Activated B cell treated with CpG ODN at 0.5 μM for 24 hours (primary cell): ENCODE results near the gene CSMD2. TPM values are rescaled to one million over a fixed set of nuclear protein-coding genes. Genes with fewer than 3 reads are reported as not detected.

Experiments used
- ATAC-seq: fragments of 200-7000 bp; cut with Tn5 transposase; one replicate; pipeline ENCODE4 v1.10.0; 2021; ENCODE audit warnings: low read depth, mild to moderate bottlenecking, moderate library complexity
- CTCF ChIA-PET: fragments of 350-600 bp; sonication (Branson Sonifier 250); formaldehyde crosslinking; loops from one replicate; lab custom pipeline; 2021; ENCODE audit warnings: antibody characterized with exemption; lab: Charles Lee
- POLR2A ChIA-PET: fragments of 350-600 bp; sonication (Branson Sonifier 250); formaldehyde crosslinking; loops from one replicate; lab custom pipeline; 2021; ENCODE audit warnings: antibody characterized with exemption; lab: Charles Lee
- DNase-seq: peaks from one replicate; pipeline ENCODE4 v3.0.0; 2022
- H3K27ac Mint-ChIP-seq: one replicate; pipeline ENCODE4 v1.8.0; 2020; ENCODE audit warnings: mixed read lengths
- H3K27me3 Mint-ChIP-seq: one replicate; pipeline ENCODE4 v1.8.0; 2021; ENCODE audit warnings: mixed read lengths
- H3K36me3 Mint-ChIP-seq: one replicate; pipeline ENCODE4 v1.8.0; 2021; ENCODE audit warnings: low read depth, mixed read lengths
- H3K4me1 Mint-ChIP-seq: one replicate; pipeline ENCODE4 v1.8.0; 2021; ENCODE audit warnings: mixed read lengths
- H3K4me3 Mint-ChIP-seq: one replicate; pipeline ENCODE4 v1.8.0; 2020; ENCODE audit warnings: mild to moderate bottlenecking, mixed read lengths
- H3K9me3 Mint-ChIP-seq: one replicate; pipeline ENCODE4 v1.8.0; 2020; ENCODE audit warnings: mixed read lengths
- CTCF ChIP-seq: fragments of 200-600 bp; IDR thresholded peaks from one replicate; pipeline ENCODE4 v1.8.0; 2022; ENCODE audit warnings: antibody characterized with exemption, mild to moderate bottlenecking
- intact Hi-C: fragments of 100-400 bp; cut with micrococcal nuclease; formaldehyde crosslinking; loops from one replicate; pipeline ENCODE4 v1.15.1; 2024
- total RNA-seq: library from RNA; stranded (reverse); gene quantifications from 2 replicates; pipeline ENCODE4 v1.2.3, GENCODE V29; 2022

Gene CSMD2
- total RNA-seq, 1 donor from 2014 or later: not detected

DNA sequence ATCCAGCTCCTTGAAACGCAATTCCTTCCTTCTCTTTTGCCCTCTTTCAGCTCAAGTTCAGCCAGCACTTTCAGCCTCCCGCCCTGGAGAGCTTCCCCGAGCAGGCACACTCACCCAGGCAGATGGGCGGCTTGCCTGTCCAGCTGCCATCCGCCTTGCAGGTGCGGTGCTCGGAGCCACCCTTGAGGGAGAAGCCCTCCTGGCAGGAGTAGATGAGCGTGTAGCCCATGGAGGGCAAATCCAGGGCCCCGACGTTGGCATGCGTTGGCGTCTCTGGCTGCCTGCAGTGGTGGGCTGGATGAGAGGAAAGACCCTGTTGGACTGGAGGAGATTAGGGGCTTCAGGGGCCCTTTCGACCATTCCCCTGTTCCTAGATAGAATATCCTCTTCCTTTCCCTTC lies 632.1 kb downstream of the CSMD2 start:
- Mint-ChIP-seq H3K27me3 (no peaks in the 10 kb centered on the region), H3K36me3 (no peaks in the 10 kb centered on the region), H3K4me3 (no peak overlapping the region), H3K9me3 (peaks cover 5% of the 10 kb centered on the region), H3K4me1 (no peaks in the 10 kb centered on the region), H3K27ac (no peak overlapping the region)
- POLR2A ChIA-PET: no interaction called here
- intact Hi-C loops: no loop called here
- no peak for TF ChIP-seq CTCF
- ATAC-seq (no peak), DNase-seq (no peak)
- CTCF ChIA-PET: no interaction called here

DNA sequence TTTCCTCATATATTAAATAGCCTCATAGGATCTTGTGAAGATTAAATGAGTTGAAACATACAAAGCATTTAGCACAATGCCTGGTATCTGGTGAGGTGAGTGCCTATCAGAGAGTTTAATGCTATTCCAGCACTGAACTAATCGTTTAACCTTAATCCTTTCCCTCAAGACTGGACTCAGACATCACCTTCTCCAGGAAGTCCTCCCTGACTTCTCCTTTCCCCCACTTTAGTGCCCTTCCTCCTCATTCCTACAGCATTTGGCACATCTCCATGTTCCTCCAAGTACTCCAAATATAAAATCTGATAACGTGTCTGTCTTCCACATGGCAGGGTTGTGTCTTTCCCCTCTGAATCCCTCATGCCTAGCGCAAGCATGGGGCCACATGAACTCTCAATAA lies 632.8 kb downstream of the CSMD2 start:
- intact Hi-C loops: no loop called here
- Mint-ChIP-seq H3K4me1 (no peaks in the 10 kb centered on the region), H3K27ac (no peak overlapping the region), H3K27me3 (no peaks in the 10 kb centered on the region), H3K9me3 (peaks cover 5% of the 10 kb centered on the region), H3K36me3 (no peaks in the 10 kb centered on the region), H3K4me3 (no peak overlapping the region)
- no peak for ATAC-seq
- no peak for DNase-seq
- no peak for TF ChIP-seq CTCF
- ChIA-PET POLR2A (no interaction called here), CTCF (no interaction called here)

GRCh38 chr1:33529957-33530356 lies 635.1 kb downstream of the CSMD2 start:
- no peak for ATAC-seq
- ChIA-PET POLR2A (no interaction called here), CTCF (no interaction called here)
- no peak for TF ChIP-seq CTCF
- Mint-ChIP-seq H3K4me1 (no peaks in the 10 kb centered on the region), H3K36me3 (no peaks in the 10 kb centered on the region), H3K27ac (no peak overlapping the region), H3K27me3 (peaks cover 5% of the 10 kb centered on the region), H3K4me3 (no peak overlapping the region), H3K9me3 (peaks cover 5% of the 10 kb centered on the region)
- DNase-seq: no peak
- intact Hi-C loops: no loop called here

DNA sequence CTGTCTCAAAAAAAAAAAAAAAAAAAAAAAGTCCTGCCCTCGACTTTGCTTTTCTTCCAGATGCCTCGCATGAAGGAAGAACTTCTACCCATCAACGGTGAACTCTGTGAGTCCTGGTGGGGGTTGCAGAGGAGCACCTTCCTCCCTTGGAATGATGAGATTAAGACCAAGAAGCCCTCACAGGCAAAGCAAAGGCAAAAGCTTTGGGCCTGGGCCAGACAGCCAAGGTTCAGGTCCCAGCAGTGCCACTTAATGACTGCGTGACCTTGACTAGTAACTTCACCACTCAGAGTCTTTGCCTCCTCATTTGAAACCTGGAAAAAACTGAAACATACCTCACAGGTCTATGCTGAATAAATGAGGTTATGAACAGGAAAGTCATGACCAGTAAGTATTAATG lies 637.1 kb downstream of the CSMD2 start:
- Mint-ChIP-seq H3K9me3 (peaks cover 5% of the 10 kb centered on the region), H3K4me1 (no peaks in the 10 kb centered on the region), H3K4me3 (no peak overlapping the region), H3K27me3 (peaks cover 18% of the 10 kb centered on the region), H3K36me3 (no peaks in the 10 kb centered on the region), H3K27ac (no peak overlapping the region)
- TF ChIP-seq CTCF: no peak
- intact Hi-C loops: no loop called here
- POLR2A ChIA-PET: no interaction called here
- CTCF ChIA-PET: no interaction called here
- no peak for DNase-seq
- ATAC-seq: no peak

DNA sequence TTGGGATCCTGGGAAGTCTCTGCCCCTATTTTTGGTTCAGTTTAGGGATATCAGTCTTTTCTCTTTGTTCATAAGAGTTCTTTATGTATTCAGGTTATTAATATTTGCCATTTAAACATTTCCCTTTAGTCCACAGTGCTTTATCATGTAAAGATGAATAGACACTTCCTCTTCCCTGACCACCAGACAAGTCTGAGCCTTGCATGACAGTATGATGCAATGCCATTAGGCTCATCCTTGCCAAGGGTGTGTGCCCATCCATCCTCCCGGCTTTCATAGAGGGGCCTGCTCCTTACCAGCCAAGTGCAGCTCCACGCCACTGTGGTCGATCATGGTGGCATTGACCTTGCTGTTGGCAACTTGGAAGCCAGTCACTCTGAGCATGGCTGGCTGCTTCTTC lies 640.4 kb downstream of the CSMD2 start:
- Mint-ChIP-seq H3K4me1 (no peaks in the 10 kb centered on the region), H3K9me3 (no peaks in the 10 kb centered on the region), H3K27ac (no peak overlapping the region), H3K4me3 (no peak overlapping the region), H3K36me3 (no peaks in the 10 kb centered on the region), H3K27me3 (peaks cover 25% of the 10 kb centered on the region)
- intact Hi-C loops: no loop called here
- CTCF ChIA-PET: no interaction called here
- TF ChIP-seq CTCF: no peak
- no peak for DNase-seq
- POLR2A ChIA-PET: no interaction called here
- no peak for ATAC-seq
